Frontal cortex (tissue), 4 donors: ENCODE results near the gene SEMA6A. TPM values are rescaled to one million over a fixed set of nuclear protein-coding genes. Genes with fewer than 3 reads are reported as not detected.

Source experiments
- DNase-seq, 2 donors: peaks; one replicate each; pipeline ENCODE4 v3.0.0; 2012; ENCODE audit warnings: low spot score in 2 of 2
- FAIRE-seq: peaks from 2 replicates; lab custom pipeline; 2012; peaks lifted over from hg19 to GRCh38; lab: Jason Lieb, UNC
- total RNA-seq: library from RNA; depleted of rRNA; stranded (reverse); fragments of >200 nt; gene quantifications from one replicate; pipeline ENCODE4 v1.2.3, GENCODE V29; 2014
- donor health status: control.
- donor health status: control.
- donor health status: control.

The SEMA6A gene
- total RNA-seq, 1 donor from 2014 or later, result 15.5 TPM

DNA sequence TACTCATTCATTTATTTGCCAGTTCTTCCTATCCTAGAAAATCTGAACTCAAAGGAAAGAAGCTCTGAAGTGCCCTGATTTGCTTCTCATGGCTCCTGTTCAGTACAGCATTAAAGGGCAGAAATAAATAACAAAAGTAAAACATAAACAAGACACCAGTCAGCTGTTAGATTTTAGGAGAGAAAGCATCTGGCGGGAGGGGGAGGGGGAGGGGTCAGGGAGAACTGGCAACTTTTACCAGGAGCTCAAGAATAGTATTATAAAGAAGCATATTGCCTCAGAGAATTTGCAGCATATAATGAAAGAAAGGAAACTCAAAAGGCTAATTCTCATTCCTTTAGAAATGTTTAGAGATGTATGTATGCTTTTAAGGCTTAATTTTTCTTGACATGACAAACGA, 68.1 kb downstream of the SEMA6A start:
- FAIRE-seq, result no peak
- no peak for DNase-seq

DNA sequence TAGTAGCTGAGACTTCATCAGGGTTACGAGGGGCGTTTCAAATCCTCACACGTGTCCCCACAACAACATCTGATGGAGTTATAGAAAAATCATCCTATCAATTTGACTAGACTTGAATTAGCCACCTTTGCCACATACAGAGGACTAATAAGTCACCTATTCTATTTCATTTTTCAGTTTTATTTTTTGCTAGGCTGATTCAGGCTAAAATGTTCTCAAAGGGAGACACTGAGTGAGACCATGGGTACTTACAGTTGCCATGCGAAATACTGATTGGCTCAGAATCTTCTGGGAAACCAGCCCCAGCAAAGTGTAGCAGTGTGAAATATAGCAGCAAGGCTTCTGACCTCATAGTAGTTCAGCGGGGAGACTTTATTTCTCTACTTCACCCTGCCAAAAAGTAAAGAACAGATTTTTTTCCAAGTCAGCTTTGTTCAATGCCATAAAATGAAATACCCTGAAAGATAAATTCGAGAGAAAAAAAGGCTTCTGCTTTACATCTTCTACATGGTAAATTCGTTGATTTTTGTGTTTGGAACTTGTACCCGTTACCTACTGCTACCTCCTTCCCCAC, 69.9 kb downstream of the SEMA6A start:
- no peak for DNase-seq
- FAIRE-seq, result no peak

- FAIRE-seq, result no peak
- no peak for DNase-seq
Measured at GRCh38 chr5:116502616-116503015, 72.0 kb downstream of the SEMA6A start.

GRCh38 chr5:116502138-116502537, 72.5 kb downstream of the SEMA6A start:
- DNase-seq (no peak), FAIRE-seq (no peak)

- DNase-seq (no peak), FAIRE-seq (no peak)
Measured at GRCh38 chr5:116498503-116499048, 76.0 kb downstream of the SEMA6A start.

- DNase-seq (no peak), FAIRE-seq (no peak)
Measured at GRCh38 chr5:116497631-116498030, 77.0 kb downstream of the SEMA6A start.

GRCh38 chr5:116495786-116496357, 78.8 kb downstream of the SEMA6A start:
- FAIRE-seq, result no peak

DNA sequence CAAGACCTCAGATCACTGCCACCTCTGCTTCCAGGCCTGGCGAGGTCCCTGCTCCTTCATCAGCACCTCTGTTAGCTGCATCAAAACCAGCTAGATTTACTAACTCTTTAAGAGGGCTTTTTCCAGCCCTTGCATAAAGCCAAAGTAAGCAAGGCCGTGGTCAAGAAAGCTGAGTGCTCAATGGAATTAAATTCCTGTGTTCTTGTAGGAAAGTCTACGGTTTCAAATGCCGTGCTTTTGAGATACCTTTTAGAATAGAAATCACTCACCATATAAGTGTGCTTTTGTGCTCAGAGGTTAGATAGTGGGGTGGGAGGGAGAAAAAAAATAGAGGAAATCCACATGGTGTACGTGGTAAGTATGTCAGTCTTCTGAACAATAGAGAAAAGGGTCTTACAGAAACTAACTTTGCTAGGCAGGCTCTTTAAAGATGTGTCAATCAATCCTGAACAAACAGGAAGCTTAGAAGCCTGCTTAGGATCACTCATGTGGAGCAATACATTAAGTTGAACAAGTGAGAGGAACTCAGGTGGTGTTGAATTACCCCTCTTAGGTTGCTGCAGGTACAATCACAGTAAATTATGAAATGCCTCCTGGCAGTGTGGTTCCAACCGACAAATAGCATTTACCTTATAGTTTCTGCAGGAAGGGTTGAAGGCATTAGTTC, 79.7 kb downstream of the SEMA6A start:
- FAIRE-seq, result no peak
- DNase-seq, result no peak

More at GRCh38 chr5:116495786-116496357, 78.8 kb downstream of the SEMA6A start:
- DNase-seq, result no peak

- DNase-seq (no peak), FAIRE-seq (no peak)
Measured at GRCh38 chr5:116492776-116493175, 81.8 kb downstream of the SEMA6A start.

- no peak for FAIRE-seq
- no peak for DNase-seq
Measured at GRCh38 chr5:116492016-116492623, 82.5 kb downstream of the SEMA6A start.

DNA sequence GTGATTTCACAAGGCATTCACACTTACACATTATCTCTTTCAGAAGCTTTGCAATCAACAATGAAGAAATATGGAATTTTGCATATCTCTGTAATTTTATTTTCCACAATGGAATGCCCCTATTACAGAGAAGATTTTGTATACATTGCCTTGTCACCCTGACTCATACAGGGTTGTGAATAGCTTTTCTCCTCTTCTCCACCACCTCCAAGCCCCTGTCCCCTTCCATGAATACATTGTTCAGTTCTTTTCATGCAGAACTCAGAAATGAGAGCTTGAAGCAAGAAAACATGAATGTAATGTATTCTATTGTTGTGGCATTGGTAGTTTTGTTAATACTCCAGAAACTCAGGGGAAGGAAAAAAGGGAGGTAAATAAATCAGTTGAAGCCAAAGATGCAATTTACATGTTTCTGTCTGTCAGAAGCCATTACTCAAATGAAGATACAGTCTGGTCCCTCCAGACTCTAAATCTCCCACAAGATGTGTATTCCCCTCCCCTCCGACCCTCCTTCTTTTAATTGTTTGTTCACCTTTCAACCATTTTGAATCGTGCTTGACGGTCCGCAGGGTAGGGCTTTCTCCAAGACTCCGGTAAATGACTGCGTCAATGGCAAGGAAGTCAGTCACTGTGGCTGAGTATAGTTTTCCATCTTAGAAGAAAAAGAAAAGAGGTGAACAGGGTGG, 86.1 kb downstream of the SEMA6A start:
- FAIRE-seq (no peak), DNase-seq (no peak)

- no peak for FAIRE-seq
- DNase-seq, result no peak
Measured at GRCh38 chr5:116487045-116487444, 87.6 kb downstream of the SEMA6A start.

DNA sequence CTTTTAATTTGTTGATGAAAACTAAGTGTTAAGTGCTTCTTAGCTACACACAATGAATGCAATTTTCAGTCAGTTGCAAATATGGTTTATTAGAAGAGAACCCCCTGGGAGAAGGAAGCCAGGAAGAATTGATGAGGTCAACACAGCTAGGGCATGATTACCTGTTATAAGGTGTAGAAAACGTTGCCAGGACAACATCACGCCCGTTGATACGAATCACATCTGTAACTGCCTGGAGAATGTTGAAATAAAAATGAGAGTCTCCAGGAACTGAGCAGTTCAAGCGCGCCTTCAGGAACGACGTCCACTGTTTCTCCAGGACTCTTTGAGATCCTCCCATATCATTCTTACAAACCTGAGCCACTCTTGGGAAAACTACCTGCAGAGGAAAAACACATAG, 88.0 kb downstream of the SEMA6A start:
- FAIRE-seq (no peak), DNase-seq (no peak)

- FAIRE-seq, result no peak
- DNase-seq, result no peak
Measured at GRCh38 chr5:116484645-116485044, 90.0 kb downstream of the SEMA6A start.

GRCh38 chr5:116482394-116482793, 92.2 kb downstream of the SEMA6A start:
- FAIRE-seq (no peak), DNase-seq (no peak)

GRCh38 chr5:116480894-116481510, 93.6 kb downstream of the SEMA6A start:
- no peak for FAIRE-seq
- DNase-seq, result no peak

DNA sequence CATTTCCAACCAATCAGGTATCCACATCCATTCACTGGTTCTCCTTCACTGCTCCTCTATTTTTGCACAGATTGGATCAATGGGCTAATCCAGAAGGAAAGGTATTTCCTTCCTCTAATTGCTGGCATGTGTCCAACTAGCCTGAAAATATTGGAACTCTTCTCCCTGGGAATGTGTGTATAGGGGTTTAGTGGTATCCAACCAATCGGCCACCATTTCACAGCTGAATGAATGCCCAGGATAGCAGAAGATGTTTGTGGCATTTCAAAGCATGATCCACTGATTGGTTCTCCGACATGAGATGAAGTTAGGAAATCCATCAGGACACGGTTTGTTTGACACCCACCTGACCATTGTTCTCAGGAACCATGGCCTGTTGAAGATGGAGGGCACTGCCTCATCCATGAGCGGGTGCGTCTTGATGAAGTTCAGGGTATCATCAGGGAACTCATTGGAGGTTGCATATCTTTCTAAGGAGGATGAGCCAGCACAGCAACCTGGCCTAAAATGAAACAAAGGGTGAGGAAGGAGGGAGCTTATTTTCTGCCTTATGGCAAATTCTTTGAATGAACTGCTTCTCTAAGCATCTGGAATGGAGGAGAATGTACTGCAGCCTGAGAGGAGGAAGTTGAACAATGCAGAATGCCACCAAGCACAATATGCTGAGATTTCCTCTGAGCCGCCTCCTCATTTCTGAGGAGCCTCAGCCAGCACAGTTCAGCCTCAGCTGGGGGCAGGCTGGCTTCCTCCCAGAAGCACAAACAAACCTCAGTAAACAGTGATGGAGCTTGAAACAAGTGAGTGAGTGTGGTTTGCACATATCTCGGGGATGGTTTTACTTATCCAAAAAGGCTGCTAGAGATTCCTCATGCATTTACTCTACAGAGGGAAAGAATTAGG, 94.6 kb downstream of the SEMA6A start:
- FAIRE-seq (no peak), DNase-seq (no peak)

DNA sequence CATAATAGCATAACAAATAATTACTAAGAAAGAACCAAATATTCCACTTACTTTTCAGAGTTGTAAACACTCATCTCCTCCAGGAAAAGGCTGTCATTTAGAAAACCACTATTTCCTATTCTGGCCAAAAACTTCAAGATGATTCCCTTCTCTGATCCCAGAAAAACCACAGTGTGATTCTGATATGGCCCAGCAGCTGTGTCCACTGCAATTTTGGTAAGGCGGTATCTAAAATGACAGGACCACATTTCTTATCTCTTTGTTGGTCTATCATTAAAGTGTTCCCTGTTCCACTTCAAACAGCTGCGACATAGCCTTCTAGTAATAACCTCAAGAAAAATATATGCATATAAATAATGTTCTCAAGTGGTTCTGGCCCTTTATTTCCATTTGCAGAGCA, 96.1 kb downstream of the SEMA6A start:
- DNase-seq (no peak), FAIRE-seq (no peak)
